RWPE2 (cell line): Measurements from ENCODE around the gene KCTD2.

Source experiments
- ATAC-seq: fragments of 200-7000 bp; cut with Tn5 transposase; 3 replicates; pipeline ENCODE4 v1.9.1; 2021; ENCODE audit warnings: low read depth
- DNase-seq: peaks from one replicate; pipeline ENCODE4 v3.0.0-alpha.2; 2020; ENCODE audit warnings: low spot score
- H3K27ac ChIP-seq: fragments of 450-650 bp; 2 replicates; pipeline ENCODE4 v1.5.1; 2017; ENCODE audit warnings: mild to moderate bottlenecking; ENCODE audit not compliant: poor library complexity, severe bottlenecking
- H3K27me3 ChIP-seq: fragments of 250-450 bp; sonication (Bioruptor Pico); 2 replicates; pipeline ENCODE4 v1.5.1; 2021; ENCODE audit warnings: mild to moderate bottlenecking, moderate library complexity; ENCODE audit not compliant: insufficient read depth, poor library complexity, severe bottlenecking
- H3K36me3 ChIP-seq: fragments of 250-450 bp; sonication (Bioruptor Pico); 2 replicates; pipeline ENCODE4 v1.5.1; 2020; ENCODE audit warnings: low read depth, mild to moderate bottlenecking, moderate library complexity
- H3K4me1 ChIP-seq: fragments of 250-450 bp; sonication (Bioruptor Pico); 2 replicates; pipeline ENCODE4 v1.5.1; 2021; ENCODE audit warnings: mild to moderate bottlenecking, moderate library complexity; ENCODE audit not compliant: insufficient read depth, poor library complexity, severe bottlenecking
- H3K4me3 ChIP-seq: fragments of 250-450 bp; sonication (Bioruptor Pico); 2 replicates; pipeline ENCODE4 v1.5.1; 2021; ENCODE audit warnings: mild to moderate bottlenecking, moderate library complexity; ENCODE audit not compliant: severe bottlenecking
- H3K9me3 ChIP-seq: fragments of 250-450 bp; sonication (Bioruptor Pico); 2 replicates; pipeline ENCODE4 v1.5.1; 2021; ENCODE audit warnings: mild to moderate bottlenecking, moderate library complexity; ENCODE audit not compliant: severe bottlenecking
- CTCF ChIP-seq: fragments of 450-650 bp; IDR thresholded peaks from one replicate; pipeline ENCODE4 v1.5.1; 2017; ENCODE audit warnings: mild to moderate bottlenecking, moderate library complexity; ENCODE audit not compliant: poor library complexity, severe bottlenecking

The KCTD2 gene

GRCh38 chr17:75077496-75078283 is 30.7 kb downstream of the KCTD2 start:
- H3K4me3 ChIP-seq: no peak overlapping the region
- no peaks in the 10 kb centered on the region for H3K9me3 ChIP-seq
- no peak for TF ChIP-seq CTCF
- peaks cover 14% of the 10 kb centered on the region for H3K4me1 ChIP-seq
- no peaks in the 10 kb centered on the region for H3K27me3 ChIP-seq
- ATAC-seq: no peak
- H3K27ac ChIP-seq: peak overlapping the region; percentile 38
- H3K36me3 ChIP-seq: no peaks in the 10 kb centered on the region
- no peak for DNase-seq

- H3K27ac ChIP-seq: peak overlapping the region; percentile 38
- peak; percentile 80 for ATAC-seq
- H3K4me1 ChIP-seq: peaks cover 14% of the 10 kb centered on the region
- DNase-seq: no peak
- no peaks in the 10 kb centered on the region for H3K9me3 ChIP-seq
- no peak for TF ChIP-seq CTCF
- H3K27me3 ChIP-seq: no peaks in the 10 kb centered on the region
- no peaks in the 10 kb centered on the region for H3K36me3 ChIP-seq
- H3K4me3 ChIP-seq: no peak overlapping the region
Measured at GRCh38 chr17:75078284-75079022, 31.4 kb downstream of the KCTD2 start.

- ATAC-seq: peak; percentile 15; the same call in 1 of the 3 replicates
- H3K27ac ChIP-seq: peak overlapping the region; percentile 38
Measured at GRCh38 chr17:75079023-75079373, 32.0 kb downstream of the KCTD2 start.

GRCh38 chr17:75081611-75082540 is 34.9 kb downstream of the KCTD2 start:
- no peaks in the 10 kb centered on the region for H3K9me3 ChIP-seq
- H3K27me3 ChIP-seq: no peaks in the 10 kb centered on the region
- no peaks in the 10 kb centered on the region for H3K36me3 ChIP-seq
- H3K4me1 ChIP-seq: peaks cover 27% of the 10 kb centered on the region
- no peak overlapping the region for H3K27ac ChIP-seq
- ATAC-seq: no peak
- no peak for DNase-seq
- TF ChIP-seq CTCF: no peak
- no peak overlapping the region for H3K4me3 ChIP-seq

More at GRCh38 chr17:75079023-75079373, 32.0 kb downstream of the KCTD2 start:
- no peaks in the 10 kb centered on the region for H3K36me3 ChIP-seq
- no peak for TF ChIP-seq CTCF
- H3K27me3 ChIP-seq: no peaks in the 10 kb centered on the region
- H3K9me3 ChIP-seq: no peaks in the 10 kb centered on the region
- H3K4me3 ChIP-seq: no peak overlapping the region
- DNase-seq: no peak
- H3K4me1 ChIP-seq: peaks cover 17% of the 10 kb centered on the region
